Measurements from ENCODE around the gene NHERF1. TPM values are rescaled to one million over a fixed set of nuclear protein-coding genes. Genes with fewer than 3 reads are reported as not detected.

The NHERF1 gene
- total and polyA plus RNA-seq, 2 of the 8 experiments (the other 6 are each of a cell fraction or from before 2014, with no cell fraction given) = 92.9 to 99.2 TPM

DNA sequence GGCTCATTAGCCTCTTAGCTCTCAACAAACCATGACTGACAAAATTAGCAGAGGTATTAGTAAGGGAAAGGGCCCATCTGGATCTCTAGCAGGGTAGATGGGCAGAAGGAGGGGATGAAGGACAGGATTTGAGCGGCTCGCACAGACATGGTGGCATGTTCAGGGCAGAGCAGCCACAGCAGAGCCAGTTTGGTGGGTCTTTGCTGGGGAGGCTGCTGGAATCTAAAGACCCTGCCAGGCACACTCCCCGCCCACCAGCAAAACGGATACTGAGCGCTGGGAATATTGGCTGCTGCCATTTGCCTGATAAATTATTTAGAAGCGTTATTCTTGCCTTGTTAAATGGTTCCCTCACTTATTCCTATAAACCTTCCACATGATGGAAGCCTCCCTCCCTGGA is 48.4 kb downstream of the NHERF1 start:
- peaks cover 0 to 14% of the 10 kb centered on the region in 2 experiments for H4K20me1 ChIP-seq (replicated peaks in 1 of 2; ENCODE audit: control insufficient read depth in 1 of 2, insufficient read depth in 2 of 2, low read length in 2 of 2)
- H2BK12ac ChIP-seq (ENCODE audit: low read depth, low read length) = no peak overlapping the region
- no peak overlapping the region for H3K4me3 ChIP-seq (ENCODE audit: extremely low read depth in 1 of 4, insufficient read depth in 2 of 4, low read depth in 3 of 4, low read length in 4 of 4)
- no peaks in the 10 kb centered on the region for H3K23me2 ChIP-seq (ENCODE audit: low read depth, low read length)
- H3K4me2 ChIP-seq (ENCODE audit: insufficient read depth in 1 of 2, low read depth in 2 of 2, low read length in 2 of 2) = no peak overlapping the region
- ChIA-PET CTCF (ENCODE audit: partially characterized antibody) (interaction anchor here (1.6 to 99.6 kb wide), 2 partner anchors 14 to 47 kb away, joined by 5 to 2981 read pairs; partner anchors contain the start of genes FDXR and GRIN2C), POLR2A (ENCODE audit: partially characterized antibody) (no interaction called here)
- no peak overlapping the region for H4K5ac ChIP-seq (ENCODE audit: insufficient read length, low read depth, low read length)
- H3K36me3 ChIP-seq (ENCODE audit: control insufficient read depth in 2 of 4, insufficient read depth in 4 of 4, low read length in 3 of 4) = peaks cover 0 to 29% (median 6%) of the 10 kb centered on the region in 4 experiments; a peak in 7 of 8 replicates
- no peak overlapping the region for H4K8ac ChIP-seq (ENCODE audit: extremely low read depth, insufficient read depth, low read length)
- no peak overlapping the region for H2BK15ac ChIP-seq (ENCODE audit: low read length)
- no peak overlapping the region for H3K14ac ChIP-seq (ENCODE audit: insufficient read length)
- H3K79me2 ChIP-seq (ENCODE audit: control insufficient read depth in 1 of 2, insufficient read depth in 2 of 2, low read length in 2 of 2) = no peaks in the 10 kb centered on the region
- no peak overlapping the region for H3K27ac ChIP-seq (ENCODE audit: low read depth, low read length)
- H3K9ac ChIP-seq (replicated peaks in 1 of 4; ENCODE audit: extremely low read depth in 1 of 4, low read depth in 3 of 4, low read length in 3 of 4) = no peak overlapping the region
- no peak overlapping the region for H2BK120ac ChIP-seq (replicated peaks; ENCODE audit: low read depth, low read length)
- H3K9me3 ChIP-seq (ENCODE audit: insufficient read depth in 2 of 2, low read depth in 1 of 2, low read length in 1 of 2) = no peaks in the 10 kb centered on the region
- no peak overlapping the region for H3K18ac ChIP-seq (ENCODE audit: extremely low read depth, low read length)
- H2BK20ac ChIP-seq (ENCODE audit: low read length) = no peak overlapping the region
- FAIRE-seq = no peak
- no peak overlapping the region for H4K91ac ChIP-seq (replicated peaks; ENCODE audit: insufficient read length, low read length)
- TF ChIP-seq GABPA (IDR thresholded peaks at IDR 0.05; ENCODE audit: borderline replicate concordance, insufficient read depth, low read length) (no peak), BACH1 (IDR thresholded peaks at IDR 0.05; ENCODE audit: low read length) (no peak), CHD1 (IDR thresholded peaks at IDR 0.05; ENCODE audit: low read depth, low read length) (no peak), CTBP2 (IDR thresholded peaks at IDR 0.05; ENCODE audit: borderline replicate concordance, insufficient read depth, insufficient read length, low read length) (no peak), JUND (IDR thresholded peaks at IDR 0.05; ENCODE audit: low read length) (no peak), RBBP5 (IDR thresholded peaks at IDR 0.05; ENCODE audit: borderline replicate concordance, low read depth, low read length) (no peak)
- TF ChIP-seq, protein P1, sequence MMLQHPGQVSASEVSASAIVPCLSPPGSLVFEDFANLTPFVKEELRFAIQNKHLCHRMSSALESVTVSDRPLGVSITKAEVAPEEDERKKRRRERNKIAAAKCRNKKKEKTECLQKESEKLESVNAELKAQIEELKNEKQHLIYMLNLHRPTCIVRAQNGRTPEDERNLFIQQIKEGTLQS (IDR thresholded peaks at IDR 0.05; ENCODE audit: insufficient read depth, low read depth, low read length) = no peak
- no peak overlapping the region for H3K56ac ChIP-seq (replicated peaks; ENCODE audit: insufficient read length, low read depth, low read length)
- H3K4ac ChIP-seq (replicated peaks; ENCODE audit: insufficient read length, low read depth, low read length) = no peak overlapping the region
- H2BK5ac ChIP-seq (ENCODE audit: low read depth, low read length) = no peak overlapping the region
- DNase-seq (ENCODE audit: low read depth in 1 of 2, low spot score in 2 of 2) = no peak
- H3K23ac ChIP-seq (ENCODE audit: insufficient read length) = no peak overlapping the region
- no peaks in the 10 kb centered on the region for H3K27me3 ChIP-seq (replicated peaks in 1 of 4; ENCODE audit: control insufficient read depth in 3 of 4, extremely low read depth in 1 of 4, insufficient read depth in 3 of 4, low read length in 3 of 4)
- H3K4me1 ChIP-seq (replicated peaks in 1 of 4; ENCODE audit: control insufficient read depth in 3 of 4, insufficient read depth in 4 of 4, low read length in 3 of 4) = no peaks in the 10 kb centered on the region
- no peak overlapping the region for H2AFZ ChIP-seq (ENCODE audit: low read length)
- 97% methylated on average over 6 of the region's 6 CpGs; no CpG with 5 or more reads in 1 of the 2 experiments for WGBS, 2 experiments (ENCODE audit: extremely low coverage in 1 of 2, insufficient coverage in 1 of 2, insufficient read length in 1 of 2, insufficient replicate concordance in 2 of 2, low coverage in 1 of 2, low lambda C conversion rate in 2 of 2, missing lambda C conversion rate in 1 of 2)
- no peaks in the 10 kb centered on the region for H3K79me1 ChIP-seq (ENCODE audit: low read depth, low read length)
- H2AK5ac ChIP-seq (ENCODE audit: low read depth, low read length) = no peak overlapping the region

Data from H1 (cell line).